WERI-Rb-1 (cell line): ENCODE results near the gene KDM2B.
A peak's percentile ranks its signal among the peaks of the same experiment; 100 is the strongest.

Experiments
- DNase-seq: peaks from one replicate; pipeline ENCODE4 v3.0.0-alpha.2; 2020
- H3K27ac ChIP-seq: fragments of 250-450 bp; sonication (Bioruptor Pico); 2 replicates; pipeline ENCODE4 v1.5.1; 2020; ENCODE audit warnings: mild to moderate bottlenecking, moderate library complexity
- H3K27me3 ChIP-seq: fragments of 250-450 bp; sonication (Bioruptor Pico); 2 replicates; pipeline ENCODE4 v1.5.1; 2021; ENCODE audit warnings: mild to moderate bottlenecking, low read depth, moderate library complexity; ENCODE audit not compliant: insufficient read depth, severe bottlenecking
- H3K36me3 ChIP-seq: fragments of 250-450 bp; sonication (Bioruptor Pico); 2 replicates; pipeline ENCODE4 v1.5.1; 2020; ENCODE audit warnings: mild to moderate bottlenecking, moderate library complexity
- H3K4me3 ChIP-seq: 2 replicates; pipeline ENCODE4 v1.5.1; 2011; ENCODE audit warnings: low read depth, mild to moderate bottlenecking, control low read depth, low read length
- H3K9me3 ChIP-seq: fragments of 250-450 bp; sonication (Bioruptor Pico); 2 replicates; pipeline ENCODE4 v1.5.1; 2021; ENCODE audit warnings: mild to moderate bottlenecking, moderate library complexity; ENCODE audit not compliant: severe bottlenecking
- TF ChIP-seq, protein P1 (sequence below): IDR thresholded peaks from 2 replicates; pipeline ENCODE4 v1.5.1; 2011; ENCODE audit warnings: low read depth, mild to moderate bottlenecking, control low read depth, inconsistent platforms, low read length

KDM2B gene

DNA sequence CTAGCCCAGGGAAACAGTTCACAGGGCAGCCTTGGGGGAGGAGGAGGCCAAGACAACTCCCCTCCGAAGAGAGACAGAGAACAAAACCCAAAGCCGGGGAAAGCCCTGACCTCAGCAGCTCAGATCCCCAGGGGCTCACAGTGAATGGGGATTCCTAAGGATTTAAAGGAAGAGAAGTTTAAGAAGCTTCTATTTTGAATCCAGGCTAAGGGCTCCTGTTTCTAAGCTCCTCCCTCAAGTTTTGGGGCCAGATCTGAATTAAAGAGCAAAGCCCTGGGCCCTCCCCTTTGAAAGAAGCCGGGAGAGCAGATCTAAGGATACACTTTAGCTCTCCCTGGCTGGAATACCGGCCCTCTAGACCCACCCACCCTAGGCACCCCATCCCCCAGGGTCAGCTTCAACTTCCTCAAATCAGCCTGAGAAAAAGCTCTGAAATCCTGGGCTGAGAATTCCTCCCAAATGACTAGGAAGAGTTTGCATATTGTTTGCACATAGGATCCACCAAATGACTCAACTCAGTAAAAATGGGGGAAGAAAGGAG is 3.9 kb downstream of the KDM2B start:
- Histone ChIP-seq H3K27ac (no peak overlapping the region), H3K27me3 (no peaks in the 10 kb centered on the region), H3K36me3 (peaks cover 22% of the 10 kb centered on the region), H3K9me3 (no peaks in the 10 kb centered on the region), H3K4me3 (no peak overlapping the region)
- DNase-seq, result peak; percentile 25
- TF ChIP-seq, protein P1, sequence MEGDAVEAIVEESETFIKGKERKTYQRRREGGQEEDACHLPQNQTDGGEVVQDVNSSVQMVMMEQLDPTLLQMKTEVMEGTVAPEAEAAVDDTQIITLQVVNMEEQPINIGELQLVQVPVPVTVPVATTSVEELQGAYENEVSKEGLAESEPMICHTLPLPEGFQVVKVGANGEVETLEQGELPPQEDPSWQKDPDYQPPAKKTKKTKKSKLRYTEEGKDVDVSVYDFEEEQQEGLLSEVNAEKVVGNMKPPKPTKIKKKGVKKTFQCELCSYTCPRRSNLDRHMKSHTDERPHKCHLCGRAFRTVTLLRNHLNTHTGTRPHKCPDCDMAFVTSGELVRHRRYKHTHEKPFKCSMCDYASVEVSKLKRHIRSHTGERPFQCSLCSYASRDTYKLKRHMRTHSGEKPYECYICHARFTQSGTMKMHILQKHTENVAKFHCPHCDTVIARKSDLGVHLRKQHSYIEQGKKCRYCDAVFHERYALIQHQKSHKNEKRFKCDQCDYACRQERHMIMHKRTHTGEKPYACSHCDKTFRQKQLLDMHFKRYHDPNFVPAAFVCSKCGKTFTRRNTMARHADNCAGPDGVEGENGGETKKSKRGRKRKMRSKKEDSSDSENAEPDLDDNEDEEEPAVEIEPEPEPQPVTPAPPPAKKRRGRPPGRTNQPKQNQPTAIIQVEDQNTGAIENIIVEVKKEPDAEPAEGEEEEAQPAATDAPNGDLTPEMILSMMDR, result no peak

DNA sequence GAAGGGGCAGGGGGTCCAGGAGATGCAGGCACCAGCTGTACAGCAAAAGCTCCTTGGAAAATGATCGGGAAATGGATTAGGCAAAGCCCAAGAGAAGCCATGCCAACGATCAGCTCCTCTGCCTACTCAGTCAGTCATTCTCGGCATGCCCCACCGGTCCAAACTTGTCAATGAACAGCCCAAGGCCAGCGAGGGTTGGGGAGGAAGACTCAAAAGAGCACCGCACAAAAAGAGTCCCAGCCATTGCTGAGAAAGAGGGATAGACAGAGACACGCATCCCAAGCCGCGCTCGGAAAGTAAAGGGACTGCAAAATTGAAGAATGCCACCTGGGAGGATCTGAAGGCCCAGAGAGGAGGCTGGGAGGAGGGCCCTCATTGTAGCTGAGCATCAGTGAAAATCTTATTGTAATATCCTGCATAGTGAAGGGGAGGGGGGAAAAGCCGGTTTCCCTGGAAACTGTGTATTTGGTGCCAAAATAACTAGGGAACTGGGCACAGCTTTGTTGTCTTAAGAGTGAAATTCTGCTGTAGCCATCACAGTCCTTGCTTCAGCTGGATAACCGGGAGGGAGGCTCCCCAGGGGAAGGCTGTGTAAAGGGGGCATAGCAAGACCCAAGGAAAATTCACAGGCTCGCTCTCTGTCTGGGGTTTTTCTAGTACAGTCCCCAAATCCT is 4.7 kb downstream of the KDM2B start:
- Histone ChIP-seq H3K27ac (no peak overlapping the region), H3K4me3 (no peak overlapping the region), H3K9me3 (no peaks in the 10 kb centered on the region), H3K27me3 (no peaks in the 10 kb centered on the region), H3K36me3 (peaks cover 25% of the 10 kb centered on the region)
- TF ChIP-seq, protein P1, result no peak
- no peak for DNase-seq

DNA sequence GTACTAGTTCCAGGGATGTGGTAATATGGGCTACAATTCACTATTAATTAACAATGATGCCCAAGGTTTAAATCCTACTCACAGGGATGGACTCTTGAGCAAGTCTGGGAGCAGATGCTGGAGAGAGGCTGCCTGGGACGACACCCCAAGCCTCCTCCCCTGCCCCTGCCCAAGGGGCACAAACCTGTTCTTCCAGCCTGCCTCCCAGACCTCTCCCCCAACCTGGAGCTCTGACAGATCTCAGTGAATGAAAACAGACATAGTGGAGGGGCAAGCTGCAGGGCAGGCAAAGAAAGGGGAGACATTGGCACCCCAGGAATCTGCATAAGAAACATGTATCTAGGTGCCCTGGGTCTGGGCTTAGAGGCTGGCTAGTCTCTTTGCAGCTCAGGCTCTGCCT is 5.8 kb downstream of the KDM2B start:
- Histone ChIP-seq H3K4me3 (no peak overlapping the region), H3K27me3 (no peaks in the 10 kb centered on the region), H3K27ac (no peak overlapping the region), H3K36me3 (peaks cover 29% of the 10 kb centered on the region), H3K9me3 (no peaks in the 10 kb centered on the region)
- no peak for DNase-seq
- TF ChIP-seq, protein P1, result no peak

DNA sequence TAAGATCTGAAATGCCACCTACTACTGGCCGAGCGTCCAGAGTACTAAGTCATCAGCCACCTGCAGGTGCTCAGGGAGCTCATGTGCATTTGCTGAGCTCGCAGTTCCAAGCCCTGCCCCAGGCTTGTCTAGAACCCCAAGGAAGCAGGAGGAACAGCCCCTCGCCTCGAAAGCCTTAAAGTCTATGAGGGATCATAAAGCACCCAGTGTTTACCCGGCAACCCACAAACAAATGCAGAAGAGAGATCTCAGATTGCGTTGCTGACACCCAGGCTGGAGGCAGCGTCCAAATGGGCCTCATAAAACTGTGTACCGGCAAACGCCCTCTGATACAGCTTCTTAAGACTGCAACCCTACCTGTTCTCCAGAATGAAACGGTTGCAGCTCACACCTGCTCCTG is 6.8 kb downstream of the KDM2B start:
- no peak overlapping the region for H3K4me3 ChIP-seq
- peaks cover 29% of the 10 kb centered on the region for H3K36me3 ChIP-seq
- H3K27ac ChIP-seq, result no peak overlapping the region
- H3K27me3 ChIP-seq, result no peaks in the 10 kb centered on the region
- no peak for DNase-seq
- H3K9me3 ChIP-seq, result no peaks in the 10 kb centered on the region
- TF ChIP-seq, protein P1, result no peak

DNA sequence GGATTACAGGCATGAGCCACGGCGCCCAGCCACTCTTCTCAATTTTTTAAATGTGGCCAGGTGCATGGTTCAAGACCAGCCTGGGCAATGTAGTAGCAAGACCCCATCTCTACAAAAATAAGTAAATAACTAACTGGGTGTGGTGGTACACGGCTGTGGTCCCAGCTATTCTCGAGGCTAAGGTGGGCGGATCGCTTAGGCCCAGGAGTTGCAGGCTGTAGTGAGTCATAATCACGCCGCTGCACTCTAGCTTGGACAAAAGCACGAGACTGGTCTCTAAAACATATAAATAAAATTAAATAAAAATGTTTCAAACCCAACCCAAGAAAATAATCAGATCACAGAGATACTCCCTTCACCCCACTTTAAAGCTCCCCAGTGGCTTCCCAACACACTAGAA is 8.9 kb downstream of the KDM2B start:
- Histone ChIP-seq H3K36me3 (peaks cover 29% of the 10 kb centered on the region), H3K9me3 (no peaks in the 10 kb centered on the region)
- TF ChIP-seq, protein P1, result no peak

More for the DNA sequence above, 8.9 kb downstream of the KDM2B start:
- Histone ChIP-seq H3K27ac (no peak overlapping the region), H3K27me3 (no peaks in the 10 kb centered on the region), H3K4me3 (no peak overlapping the region)
- DNase-seq, result no peak
